K562 (cell line): Measurements from ENCODE around the gene ENG. TPM values are rescaled to one million over a fixed set of nuclear protein-coding genes. Genes with fewer than 3 reads are reported as not detected.

Source experiments
- ATF7 ChIP-seq: fragments of 450-650 bp; IDR thresholded peaks from 2 replicates; pipeline ENCODE4 v1.7.1; 2014; ENCODE audit warnings: mild to moderate bottlenecking, moderate library complexity
- BCOR ChIP-seq: fragments of 450-650 bp; IDR thresholded peaks from 2 replicates; pipeline ENCODE4 v1.6.1; 2016
- C11orf30 ChIP-seq: fragments of 450-650 bp; IDR thresholded peaks from 2 replicates; pipeline ENCODE4 v1.6.1; 2016; ENCODE audit warnings: low read depth, mild to moderate bottlenecking
- CC2D1A ChIP-seq: fragments of 450-650 bp; IDR thresholded peaks from 2 replicates; pipeline ENCODE4 v1.6.1; 2017; ENCODE audit warnings: mild to moderate bottlenecking
- CHCHD3 ChIP-seq: fragments of 250-450 bp; sonication (Bioruptor Pico); IDR thresholded peaks from 2 replicates; pipeline ENCODE4 v2.1.2; 2022; ENCODE audit warnings: mild to moderate bottlenecking
- CREBBP ChIP-seq: IDR thresholded peaks from one replicate; pipeline ENCODE4 v1.6.1; 2012; ENCODE audit warnings: low read depth, mild to moderate bottlenecking, control low read depth, inconsistent platforms, low read length
- E2F3 ChIP-seq: fragments of 250-450 bp; sonication (Bioruptor Pico); IDR thresholded peaks from 2 replicates; pipeline ENCODE4 v1.4.0; 2020; ENCODE audit warnings: mild to moderate bottlenecking
- ERF ChIP-seq: fragments of 450-650 bp; formaldehyde crosslinking; IDR thresholded peaks from 2 replicates; pipeline ENCODE4 v1.4.0; 2020; ENCODE audit warnings: mild to moderate bottlenecking, mixed read lengths
- GTF2A2 ChIP-seq: IDR thresholded peaks from 2 replicates; pipeline ENCODE4 v1.6.1; 2016; ENCODE audit warnings: mild to moderate bottlenecking, missing genetic modification characterization, missing compliant biosample characterization
- GTF2E2 ChIP-seq: fragments of 200-800 bp; sonication (Bioruptor generic); IDR thresholded peaks from 2 replicates; pipeline ENCODE4 v1.6.1; 2016; ENCODE audit warnings: missing genetic modification characterization, missing compliant biosample characterization
- HOXB6 ChIP-seq: fragments of 250-450 bp; sonication (Bioruptor Pico); IDR thresholded peaks from 2 replicates; pipeline ENCODE4 v1.5.1; 2022; ENCODE audit warnings: mild to moderate bottlenecking, borderline replicate concordance
- L3MBTL2 ChIP-seq: fragments of 450-650 bp; IDR thresholded peaks from 2 replicates; pipeline ENCODE4 v1.6.1; 2016; ENCODE audit warnings: mild to moderate bottlenecking, moderate library complexity
- NFIX ChIP-seq: fragments of 250-450 bp; sonication (Bioruptor Pico); IDR thresholded peaks from 2 replicates; pipeline ENCODE4 v1.4.0; 2020; ENCODE audit warnings: low read depth, mild to moderate bottlenecking, moderate library complexity
- PHF21A ChIP-seq: fragments of 450-650 bp; IDR thresholded peaks from 2 replicates; pipeline ENCODE4 v1.6.1; 2017; ENCODE audit warnings: low read depth, borderline replicate concordance
- POLR2AphosphoS2 ChIP-seq: IDR thresholded peaks from 2 replicates; pipeline ENCODE4 v1.6.1; 2012; ENCODE audit warnings: low read length, improper control_type of control experiment
- TEAD4 ChIP-seq, 2 experiments: sonication (generic) in 1 of 2; formaldehyde crosslinking in 1 of 2; IDR thresholded peaks; 2 replicates each; pipeline versions ENCODE4 v1.6.1 to v1.8.0; 2012 to 2022; ENCODE audit warnings: borderline replicate concordance in 1 of 2, inconsistent platforms in 1 of 2, low read length in 1 of 2, mild to moderate bottlenecking in 1 of 2, missing genetic modification reagents in 1 of 2
- ZNF140 ChIP-seq: fragments of 250-450 bp; sonication (Bioruptor Pico); IDR thresholded peaks from 2 replicates; pipeline ENCODE4 v1.8.0; 2021; ENCODE audit warnings: moderate library complexity, mild to moderate bottlenecking, inconsistent platforms
- ZNF316 ChIP-seq: fragments of 450-650 bp; IDR thresholded peaks from 2 replicates; pipeline ENCODE4 v1.6.1; 2016
- ZNF766 ChIP-seq: fragments of 200-800 bp; sonication (Bioruptor generic); conservative IDR thresholded peaks from 2 replicates; pipeline ENCODE4 v1.6.1; 2016; ENCODE audit warnings: missing genetic modification characterization, missing compliant biosample characterization
- ZZZ3 ChIP-seq: fragments of 450-650 bp; IDR thresholded peaks from 2 replicates; pipeline ENCODE4 v1.6.1; 2016; ENCODE audit warnings: antibody characterized with exemption, mild to moderate bottlenecking, moderate library complexity
- polyA plus RNA-seq, 8 experiments: library from polyadenylated mRNA; depleted of rRNA in 4 of 8; stranded (reverse) in 5 of 8; unstranded in 3 of 8; fragments of >200 nt; fragmentation: Nextera tagmentation in 2 of 8; fragmentation: Illumina TruSeq in 1 of 8; extraction: Ambion mirVana in 2 of 8; extraction: Trizol in 1 of 8; gene quantifications; 2 replicates each; pipeline versions ENCODE4 v1.2.1 to v1.2.3, GENCODE V29; 2011 to 2014; ENCODE audit warnings: inconsistent platforms in 1 of 8, missing spikeins in 1 of 8
- total RNA-seq, 7 experiments: library from RNA; depleted of rRNA in 6 of 7; stranded (reverse); fragments of >200 nt in 6 of 7; fragmentation: Illumina TruSeq in 2 of 7; extraction: Trizol in 2 of 7; gene quantifications; 2 replicates each; pipeline versions ENCODE4 v1.2.1 to v1.2.3, GENCODE V29; 2011 to 2021; ENCODE audit warnings: low replicate concordance in 1 of 7
- TF ChIP-seq, protein P1 (sequence below): fragments of 250-450 bp; sonication (Bioruptor Pico); IDR thresholded peaks from 2 replicates; pipeline ENCODE4 v1.4.0; 2020
- TF ChIP-seq, protein P2 (sequence below), 2 experiments: fragments of 450-650 bp; conservative IDR thresholded peaks; 2 replicates each; pipeline ENCODE4 v1.6.1; 2017; ENCODE audit warnings: mild to moderate bottlenecking in 2 of 2, moderate library complexity in 2 of 2
- TF ChIP-seq, protein P3 (sequence below): fragments of 450-650 bp; IDR thresholded peaks from 2 replicates; pipeline ENCODE4 v1.6.1; 2016; ENCODE audit warnings: mild to moderate bottlenecking
- TF ChIP-seq, protein P4 (sequence below): fragments of 250-450 bp; sonication (Bioruptor Pico); IDR thresholded peaks from 2 replicates; pipeline ENCODE4 v1.4.0; 2020; ENCODE audit warnings: mild to moderate bottlenecking, moderate library complexity

The ENG gene
- total and polyA plus RNA-seq, 9 of the 15 experiments (the other 6 are each of a cell fraction or from before 2014, with no cell fraction given): 0.04 to 0.40 (median 0.14) TPM; not detected in 1

DNA sequence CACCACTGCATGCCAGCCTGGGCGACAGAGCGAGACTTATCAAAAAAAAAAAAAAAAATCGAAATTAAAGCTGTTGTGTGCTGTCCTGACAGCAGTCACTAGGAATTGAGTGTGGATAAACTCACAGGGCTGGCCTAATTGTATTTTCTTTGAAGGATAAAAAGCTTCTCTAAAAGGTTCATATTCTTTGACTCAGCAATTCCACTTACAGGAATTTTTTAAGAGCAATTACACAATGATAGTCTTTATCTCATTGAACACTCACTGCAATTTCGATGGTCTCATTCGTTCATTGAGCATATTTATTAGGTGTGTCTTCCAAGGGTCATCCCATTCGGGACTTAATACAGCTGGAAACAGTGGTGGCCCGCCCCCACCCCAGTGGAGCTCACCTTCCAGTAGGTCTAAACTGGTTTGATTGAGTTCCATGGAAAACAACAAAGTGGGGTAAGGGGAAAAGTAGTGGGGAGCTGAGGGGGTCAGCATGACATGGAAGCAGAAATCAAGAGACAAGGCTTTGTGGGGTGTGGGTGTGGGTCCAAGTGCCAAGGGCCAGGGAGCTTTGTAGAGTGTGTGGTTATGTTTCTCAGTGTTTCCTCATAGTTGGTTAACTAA lies 61.9 kb downstream of the ENG start (continued):
- no peak for TF ChIP-seq E2F3 (CRISPR knock-in tag)
- TF ChIP-seq GTF2A2 (tag): no peak
- no peak for TF ChIP-seq CREBBP
- TF ChIP-seq CC2D1A: no peak
- peak; percentile 64; the same call in 1 of the 2 replicates for TF ChIP-seq POLR2AphosphoS2
- TF ChIP-seq ATF7: no peak
- TF ChIP-seq, protein P1, sequence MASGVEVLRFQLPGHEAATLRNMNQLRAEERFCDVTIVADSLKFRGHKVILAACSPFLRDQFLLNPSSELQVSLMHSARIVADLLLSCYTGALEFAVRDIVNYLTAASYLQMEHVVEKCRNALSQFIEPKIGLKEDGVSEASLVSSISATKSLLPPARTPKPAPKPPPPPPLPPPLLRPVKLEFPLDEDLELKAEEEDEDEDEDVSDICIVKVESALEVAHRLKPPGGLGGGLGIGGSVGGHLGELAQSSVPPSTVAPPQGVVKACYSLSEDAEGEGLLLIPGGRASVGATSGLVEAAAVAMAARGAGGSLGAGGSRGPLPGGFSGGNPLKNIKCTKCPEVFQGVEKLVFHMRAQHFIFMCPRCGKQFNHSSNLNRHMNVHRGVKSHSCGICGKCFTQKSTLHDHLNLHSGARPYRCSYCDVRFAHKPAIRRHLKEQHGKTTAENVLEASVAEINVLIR (CRISPR knock-in tag): no peak
- TF ChIP-seq, protein P2, sequence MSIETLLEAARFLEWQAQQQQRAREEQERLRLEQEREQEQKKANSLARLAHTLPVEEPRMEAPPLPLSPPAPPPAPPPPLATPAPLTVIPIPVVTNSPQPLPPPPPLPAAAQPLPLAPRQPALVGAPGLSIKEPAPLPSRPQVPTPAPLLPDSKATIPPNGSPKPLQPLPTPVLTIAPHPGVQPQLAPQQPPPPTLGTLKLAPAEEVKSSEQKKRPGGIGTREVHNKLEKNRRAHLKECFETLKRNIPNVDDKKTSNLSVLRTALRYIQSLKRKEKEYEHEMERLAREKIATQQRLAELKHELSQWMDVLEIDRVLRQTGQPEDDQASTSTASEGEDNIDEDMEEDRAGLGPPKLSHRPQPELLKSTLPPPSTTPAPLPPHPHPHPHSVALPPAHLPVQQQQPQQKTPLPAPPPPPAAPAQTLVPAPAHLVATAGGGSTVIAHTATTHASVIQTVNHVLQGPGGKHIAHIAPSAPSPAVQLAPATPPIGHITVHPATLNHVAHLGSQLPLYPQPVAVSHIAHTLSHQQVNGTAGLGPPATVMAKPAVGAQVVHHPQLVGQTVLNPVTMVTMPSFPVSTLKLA (conservative IDR thresholded peaks at IDR 0.05): no peak
- TF ChIP-seq BCOR: no peak
- peak; percentile 84 for TF ChIP-seq ZNF316
- no peak for TF ChIP-seq ZZZ3
- no peak for TF ChIP-seq PHF21A
- TF ChIP-seq HOXB6 (CRISPR knock-in tag): no peak
- TF ChIP-seq, protein P3, sequence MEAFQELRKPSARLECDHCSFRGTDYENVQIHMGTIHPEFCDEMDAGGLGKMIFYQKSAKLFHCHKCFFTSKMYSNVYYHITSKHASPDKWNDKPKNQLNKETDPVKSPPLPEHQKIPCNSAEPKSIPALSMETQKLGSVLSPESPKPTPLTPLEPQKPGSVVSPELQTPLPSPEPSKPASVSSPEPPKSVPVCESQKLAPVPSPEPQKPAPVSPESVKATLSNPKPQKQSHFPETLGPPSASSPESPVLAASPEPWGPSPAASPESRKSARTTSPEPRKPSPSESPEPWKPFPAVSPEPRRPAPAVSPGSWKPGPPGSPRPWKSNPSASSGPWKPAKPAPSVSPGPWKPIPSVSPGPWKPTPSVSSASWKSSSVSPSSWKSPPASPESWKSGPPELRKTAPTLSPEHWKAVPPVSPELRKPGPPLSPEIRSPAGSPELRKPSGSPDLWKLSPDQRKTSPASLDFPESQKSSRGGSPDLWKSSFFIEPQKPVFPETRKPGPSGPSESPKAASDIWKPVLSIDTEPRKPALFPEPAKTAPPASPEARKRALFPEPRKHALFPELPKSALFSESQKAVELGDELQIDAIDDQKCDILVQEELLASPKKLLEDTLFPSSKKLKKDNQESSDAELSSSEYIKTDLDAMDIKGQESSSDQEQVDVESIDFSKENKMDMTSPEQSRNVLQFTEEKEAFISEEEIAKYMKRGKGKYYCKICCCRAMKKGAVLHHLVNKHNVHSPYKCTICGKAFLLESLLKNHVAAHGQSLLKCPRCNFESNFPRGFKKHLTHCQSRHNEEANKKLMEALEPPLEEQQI: no peak
- TF ChIP-seq ZNF140 (CRISPR knock-in tag): no peak
- no peak for TF ChIP-seq NFIX
- TF ChIP-seq ZNF766: no peak
- no peak for TF ChIP-seq CHCHD3
- TF ChIP-seq, protein P4, sequence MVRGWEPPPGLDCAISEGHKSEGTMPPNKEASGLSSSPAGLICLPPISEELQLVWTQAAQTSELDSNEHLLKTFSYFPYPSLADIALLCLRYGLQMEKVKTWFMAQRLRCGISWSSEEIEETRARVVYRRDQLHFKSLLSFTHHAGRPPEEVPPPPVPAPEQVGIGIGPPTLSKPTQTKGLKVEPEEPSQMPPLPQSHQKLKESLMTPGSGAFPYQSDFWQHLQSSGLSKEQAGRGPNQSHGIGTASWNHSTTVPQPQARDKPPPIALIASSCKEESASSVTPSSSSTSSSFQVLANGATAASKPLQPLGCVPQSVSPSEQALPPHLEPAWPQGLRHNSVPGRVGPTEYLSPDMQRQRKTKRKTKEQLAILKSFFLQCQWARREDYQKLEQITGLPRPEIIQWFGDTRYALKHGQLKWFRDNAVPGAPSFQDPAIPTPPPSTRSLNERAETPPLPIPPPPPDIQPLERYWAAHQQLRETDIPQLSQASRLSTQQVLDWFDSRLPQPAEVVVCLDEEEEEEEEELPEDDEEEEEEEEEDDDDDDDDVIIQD: no peak
- TF ChIP-seq ERF (CRISPR knock-in tag): no peak
- no peak for TF ChIP-seq GTF2E2 (tag)
- TF ChIP-seq C11orf30: peak; percentile 65
- TF ChIP-seq TEAD4 (IDR thresholded peaks at IDR 0.05; ENCODE audit: low read length): no peak
- TF ChIP-seq TEAD4 (CRISPR knock-in tag; IDR thresholded peaks at IDR 0.05; ENCODE audit: borderline replicate concordance): no peak
- TF ChIP-seq L3MBTL2: no peak
